Raji (cell line): ENCODE data around the gene PDCD1LG2.

Experiments
- POLR2A ChIP-seq: IDR thresholded peaks from 2 replicates; pipeline ENCODE4 v1.6.1; 2011; ENCODE audit warnings: low read depth, low read length, control low read depth; ENCODE audit not compliant: insufficient read depth

Gene PDCD1LG2

DNA sequence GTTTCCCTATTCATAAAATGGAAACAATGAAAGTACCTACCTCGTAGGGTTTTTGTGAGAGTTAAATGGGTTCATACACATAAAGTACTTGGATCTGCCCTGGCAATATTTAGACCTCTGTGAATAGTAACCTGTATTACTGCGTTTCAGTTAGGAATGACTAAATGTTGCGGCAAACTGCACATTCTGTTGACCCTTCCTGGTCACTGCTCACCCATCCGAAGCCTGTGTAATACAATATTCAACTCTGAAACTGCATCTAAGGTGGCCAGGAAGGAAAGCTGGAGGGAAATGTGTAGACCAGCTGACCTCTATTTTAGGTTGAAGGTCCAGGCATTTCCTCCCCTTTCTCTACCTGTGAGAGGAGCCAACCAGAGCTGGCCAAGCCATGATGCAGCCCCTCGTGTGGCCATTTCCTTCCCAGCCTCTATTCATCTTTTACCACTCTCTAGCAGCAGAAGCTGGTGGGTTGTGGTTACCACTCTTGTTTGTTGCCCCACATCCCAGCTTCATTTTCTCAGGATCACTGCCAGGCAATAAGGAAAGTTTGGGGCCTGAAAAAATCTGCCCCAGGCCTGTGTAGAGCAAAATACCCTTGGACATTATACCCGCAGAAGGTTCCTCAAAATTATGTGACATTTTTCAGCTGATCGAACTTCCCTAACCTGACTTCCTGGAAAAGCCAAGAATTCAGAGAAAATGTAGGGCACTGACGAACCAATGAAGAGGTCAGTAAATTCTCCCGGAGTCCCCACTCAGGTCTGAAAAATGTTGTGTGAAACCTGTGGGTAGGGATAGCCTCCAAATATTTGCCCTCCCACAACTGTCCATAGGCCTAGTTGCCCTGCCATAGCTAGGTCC lies 20.5 kb upstream of the PDCD1LG2 start:
- no peak for TF ChIP-seq POLR2A

DNA sequence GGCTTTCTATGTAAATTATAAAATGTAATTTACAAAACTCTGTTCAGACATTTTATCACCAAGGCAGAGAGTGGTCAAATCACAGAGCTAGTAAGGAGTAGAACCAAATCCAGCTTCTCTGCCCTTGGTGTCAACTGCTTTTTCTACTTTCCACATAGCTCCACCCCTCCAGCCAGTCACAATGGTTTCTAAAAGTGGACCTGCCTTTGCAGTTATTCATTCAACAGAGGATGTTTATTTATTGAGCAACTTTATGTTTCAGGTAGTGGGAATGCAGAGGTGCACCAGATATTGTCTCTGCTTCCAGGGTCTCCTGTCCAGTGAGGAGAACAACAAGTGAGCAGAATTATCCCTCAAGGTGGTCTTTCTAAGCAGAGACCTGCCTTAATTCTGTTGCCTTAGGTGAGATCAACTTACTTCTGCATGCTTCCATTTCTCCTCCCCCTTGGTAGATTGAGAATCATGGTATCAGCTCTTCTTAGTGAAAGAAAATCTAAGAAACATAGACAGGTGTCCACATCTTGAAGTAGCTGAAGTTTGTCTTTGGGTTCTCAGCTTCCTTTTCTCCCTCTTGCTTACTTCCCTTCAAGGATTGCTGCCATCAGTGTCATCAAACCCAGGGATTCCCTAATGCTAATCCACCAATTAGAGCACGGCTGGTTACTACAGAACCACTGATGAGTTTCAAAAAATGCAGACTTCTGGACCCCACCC lies 17.2 kb upstream of the PDCD1LG2 start:
- no peak for TF ChIP-seq POLR2A

DNA sequence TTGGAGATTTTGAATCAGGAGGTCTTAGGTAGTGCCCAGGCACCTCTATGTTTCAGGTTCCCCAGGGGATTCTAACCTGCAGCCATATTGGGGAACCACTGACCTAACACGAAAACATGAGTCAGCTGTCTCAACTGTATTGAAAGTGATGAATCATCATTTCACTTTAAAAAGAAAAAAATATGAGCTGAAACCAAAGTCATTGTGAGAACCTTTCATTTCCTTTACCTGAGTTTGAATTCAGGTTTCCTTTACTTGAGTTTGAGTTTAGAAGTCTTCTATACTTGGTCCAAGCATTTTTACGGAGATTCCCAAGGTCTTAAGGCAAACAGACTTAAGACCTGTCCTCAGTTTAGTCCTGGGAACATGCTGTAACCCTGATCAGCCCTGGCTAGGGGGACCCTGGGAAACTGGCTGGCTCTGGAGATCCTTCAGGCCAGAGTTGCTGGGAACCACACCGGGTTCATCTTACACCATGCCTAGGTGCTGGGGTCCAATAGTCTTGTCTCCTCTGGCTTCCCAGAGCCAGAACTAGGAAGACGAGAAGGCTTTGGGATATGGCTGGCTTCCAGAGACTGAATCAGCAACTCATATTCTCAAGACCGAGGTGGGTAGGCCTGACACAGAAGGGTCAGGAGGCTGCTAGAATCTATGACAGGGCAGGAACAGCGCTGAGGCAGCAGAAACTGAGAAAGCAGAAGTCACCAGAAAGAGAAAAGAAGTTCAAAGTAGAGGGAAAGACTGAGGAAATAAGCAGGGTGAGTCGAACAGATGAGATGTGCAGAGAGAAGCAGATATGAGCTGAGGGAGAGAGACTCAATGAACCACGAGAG lies 16.4 kb upstream of the PDCD1LG2 start:
- TF ChIP-seq POLR2A, result no peak

DNA sequence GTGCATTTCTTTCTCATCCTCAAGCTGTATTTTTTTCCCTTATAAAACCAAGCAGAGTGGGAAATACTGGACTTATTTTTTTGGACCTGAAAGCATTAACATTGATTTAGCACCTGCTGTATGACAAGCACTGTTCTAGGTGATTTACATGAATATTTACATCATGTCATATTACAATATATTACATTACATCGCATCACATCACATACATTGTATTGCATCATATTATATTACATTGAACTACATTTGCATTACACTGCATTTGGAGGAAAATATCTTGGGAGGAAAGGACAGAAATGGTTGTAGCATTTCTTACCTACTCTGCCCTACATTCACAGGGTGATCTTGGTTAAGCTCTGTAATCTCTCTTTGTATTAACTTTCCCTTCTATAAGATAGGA lies 11.2 kb upstream of the PDCD1LG2 start:
- no peak for TF ChIP-seq POLR2A

DNA sequence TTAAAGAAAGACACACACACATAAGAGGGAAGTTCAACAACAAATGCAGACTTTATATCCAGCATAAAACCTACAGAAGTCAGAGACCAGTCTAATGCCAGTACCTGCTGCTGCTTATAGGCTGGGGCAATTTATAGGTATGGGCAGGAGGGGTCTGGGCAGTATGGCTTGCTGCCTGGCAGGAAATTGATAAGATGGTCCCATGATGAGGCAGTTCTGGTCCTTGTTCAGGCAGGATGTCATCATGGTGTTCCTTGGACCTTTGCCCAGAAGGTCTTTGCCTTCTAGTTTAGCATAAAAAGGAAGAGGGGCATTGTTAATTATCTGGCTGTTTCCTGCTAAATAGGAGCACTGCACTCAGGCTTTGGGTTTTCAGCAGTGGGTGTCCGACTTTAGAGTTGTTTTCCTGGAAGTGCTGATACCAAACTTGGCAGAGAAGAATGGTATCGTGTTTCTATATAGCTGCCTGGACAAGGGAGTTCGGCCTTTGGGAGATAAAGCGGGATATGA lies 10.4 kb upstream of the PDCD1LG2 start:
- no peak for TF ChIP-seq POLR2A

DNA sequence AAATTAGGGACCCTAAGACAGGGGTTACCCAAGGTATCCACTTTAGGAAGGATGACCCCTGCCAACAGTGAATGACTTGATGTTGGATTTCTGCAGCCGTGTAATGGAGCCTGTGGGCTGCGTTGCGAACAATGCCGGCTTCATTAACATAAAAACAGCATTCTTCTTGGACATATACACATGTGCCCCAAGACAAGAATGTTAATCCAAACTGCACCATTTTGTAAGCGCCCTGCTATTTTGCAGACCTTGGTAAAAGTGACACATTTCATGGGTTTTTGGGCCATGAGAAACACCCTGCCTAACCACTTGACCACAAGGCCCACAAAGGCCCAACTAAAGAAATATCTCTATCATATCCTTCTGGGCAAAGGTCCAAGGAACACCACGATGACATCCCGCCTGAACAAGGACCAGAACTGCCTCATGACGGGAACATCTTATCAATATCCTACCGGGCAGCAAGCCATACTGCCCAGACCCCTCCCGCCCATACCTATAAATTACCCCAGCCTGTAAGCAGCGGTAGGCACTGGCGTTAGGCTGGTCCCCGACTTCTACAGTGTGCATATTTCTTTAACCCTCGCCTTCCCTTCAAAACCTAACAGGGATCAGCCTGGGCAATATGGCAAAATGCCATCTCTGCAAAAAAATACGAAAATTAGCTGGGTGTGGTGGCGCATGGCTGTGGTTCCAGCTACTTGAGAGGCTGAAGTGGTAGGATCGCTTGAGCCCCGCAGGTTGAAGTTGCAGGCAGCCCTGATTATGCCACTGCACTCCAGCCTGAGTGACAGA lies 9.7 kb upstream of the PDCD1LG2 start:
- no peak for TF ChIP-seq POLR2A

DNA sequence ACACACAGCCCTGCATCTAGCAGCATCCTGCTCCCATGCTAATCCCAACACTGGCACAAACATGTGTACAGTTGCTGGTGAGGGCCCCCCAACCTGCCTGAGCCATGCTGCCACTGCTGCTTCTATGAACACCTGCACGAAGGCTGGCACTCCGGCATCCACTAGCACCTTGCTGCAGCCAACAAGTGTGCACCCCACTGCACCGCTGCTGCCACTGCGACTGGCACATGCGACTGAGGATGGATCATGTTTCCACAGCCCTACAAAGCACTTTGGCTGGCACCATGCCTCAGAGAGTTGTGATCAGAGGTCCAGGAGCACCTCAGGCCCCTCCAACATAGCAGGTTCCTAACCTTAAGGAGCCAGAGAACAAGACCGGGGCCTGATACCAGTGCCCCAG lies 7.8 kb upstream of the PDCD1LG2 start:
- no peak for TF ChIP-seq POLR2A

DNA sequence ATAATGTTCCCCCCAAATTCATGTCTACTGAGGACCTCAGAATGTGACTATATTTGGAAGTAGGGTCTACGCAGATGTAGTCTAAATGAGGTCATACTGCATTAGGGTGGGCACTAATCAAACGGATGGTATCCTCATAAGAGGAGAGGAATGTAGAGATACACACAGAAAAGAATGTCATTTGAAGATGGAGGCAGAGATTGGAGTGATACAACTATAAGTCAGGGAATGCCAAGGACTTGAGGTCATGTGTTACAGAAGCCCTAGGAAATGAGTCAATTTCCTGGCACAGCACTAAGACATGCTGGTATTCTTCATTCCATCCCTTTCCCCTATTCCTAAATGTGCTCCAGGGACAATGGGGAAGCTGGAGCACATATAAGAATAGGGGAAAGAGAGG lies 758 bp upstream of the PDCD1LG2 start:
- TF ChIP-seq POLR2A, result no peak

DNA sequence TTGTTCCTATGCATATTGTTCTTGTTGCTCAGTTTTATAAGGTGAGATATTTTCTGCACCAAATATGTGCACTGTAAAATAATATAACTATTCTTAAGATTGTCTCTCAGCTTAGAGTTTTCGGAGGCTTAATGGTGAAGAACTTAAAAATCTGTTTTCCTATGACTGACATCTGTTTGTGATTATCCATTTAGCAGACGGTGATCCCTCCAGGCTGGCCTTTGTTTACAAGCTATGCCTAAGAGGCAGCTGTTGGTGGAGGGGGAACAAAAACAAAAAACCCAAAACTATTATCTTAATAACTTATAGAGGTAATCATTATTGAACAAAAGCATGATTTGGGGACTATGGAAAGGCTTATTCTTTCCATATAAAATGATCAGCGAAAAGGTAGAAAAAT lies 658 bp downstream of the PDCD1LG2 start:
- no peak for TF ChIP-seq POLR2A

DNA sequence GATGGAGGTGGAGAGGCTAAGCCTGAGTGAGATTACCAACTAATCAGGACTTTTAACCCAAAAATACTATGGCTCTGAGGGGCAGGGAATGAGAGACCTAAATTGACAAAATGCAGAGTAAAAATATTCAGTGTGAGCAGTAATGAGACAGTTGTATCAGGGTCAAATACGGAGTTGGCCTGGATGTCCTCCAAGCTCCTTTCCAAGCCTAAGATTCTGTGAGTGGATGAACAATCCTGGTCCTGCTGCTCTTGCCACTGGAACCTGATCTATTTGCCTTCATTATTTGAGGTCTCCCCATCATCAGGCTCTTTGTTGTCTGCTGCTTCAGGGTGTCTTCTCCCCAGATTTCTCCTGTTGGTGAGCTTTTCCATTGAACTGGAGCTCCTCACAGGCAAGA lies 1.1 kb downstream of the PDCD1LG2 start:
- TF ChIP-seq POLR2A, result no peak

DNA sequence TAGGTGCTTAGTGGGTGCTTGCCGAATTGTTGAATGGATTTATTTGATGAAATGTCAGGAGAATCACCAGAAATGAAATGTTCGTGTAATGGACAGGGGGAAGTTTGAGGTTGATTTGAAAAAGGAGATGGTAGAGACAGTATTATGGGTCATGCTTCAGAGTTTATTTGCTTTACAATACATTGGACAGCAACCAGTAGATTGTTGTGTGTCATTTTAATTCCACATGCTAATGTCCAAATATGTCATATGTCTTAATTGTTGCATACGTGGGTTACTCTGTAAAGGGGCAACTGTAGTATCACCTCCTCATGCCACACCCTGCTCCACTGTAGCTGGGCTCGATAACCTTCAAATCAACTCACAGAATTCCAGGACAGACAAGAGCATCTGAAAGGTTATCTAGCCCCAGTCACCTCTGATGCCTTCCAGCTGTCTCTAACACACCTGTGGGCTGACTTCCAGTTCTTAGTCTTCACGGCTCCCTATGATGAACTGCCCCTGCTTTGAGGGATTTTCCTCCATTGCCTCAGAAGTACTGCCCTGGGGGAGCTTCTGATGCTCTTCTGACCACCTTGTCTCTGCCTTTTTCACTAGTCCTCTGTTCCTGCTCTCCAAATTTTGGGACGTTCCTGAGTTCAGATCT lies 1.7 kb downstream of the PDCD1LG2 start:
- TF ChIP-seq POLR2A, result no peak

DNA sequence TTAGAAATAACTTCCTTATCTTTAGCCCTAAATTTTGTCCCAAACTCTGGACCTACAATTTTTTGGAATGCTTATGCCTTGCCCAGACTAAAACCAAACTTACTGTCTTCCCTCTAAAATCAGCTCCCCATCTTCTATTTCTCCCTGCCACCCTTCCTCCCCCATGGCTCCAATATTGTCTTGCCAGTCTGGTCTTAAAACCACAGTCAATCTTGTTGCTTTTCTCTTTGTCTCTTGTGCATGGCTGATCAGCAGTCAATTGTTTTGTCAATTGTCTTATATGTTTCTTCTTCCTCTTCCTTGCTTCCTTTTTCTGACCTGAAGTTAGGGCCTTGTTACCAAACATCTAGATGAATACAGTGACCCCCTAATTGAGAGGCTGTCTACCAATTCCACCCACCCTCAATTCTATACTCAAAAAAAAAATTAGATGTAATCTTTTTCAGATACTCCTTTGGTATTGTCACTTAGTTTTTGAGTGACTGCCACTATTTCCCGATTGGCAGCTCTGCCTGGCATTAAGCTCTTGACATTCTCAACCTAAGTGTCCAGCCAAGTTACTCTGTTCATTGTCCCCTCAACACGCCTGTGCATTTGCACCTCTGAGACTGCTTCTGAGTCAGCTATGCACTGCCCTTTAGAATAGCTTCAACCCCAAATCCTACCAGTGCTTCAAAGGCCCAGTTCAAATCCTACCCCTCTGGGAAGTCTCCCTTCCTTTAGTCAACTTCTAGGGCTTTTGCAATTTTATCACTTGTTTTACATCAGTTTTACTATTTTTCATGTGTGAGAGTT lies 2.5 kb downstream of the PDCD1LG2 start:
- TF ChIP-seq POLR2A, result no peak

DNA sequence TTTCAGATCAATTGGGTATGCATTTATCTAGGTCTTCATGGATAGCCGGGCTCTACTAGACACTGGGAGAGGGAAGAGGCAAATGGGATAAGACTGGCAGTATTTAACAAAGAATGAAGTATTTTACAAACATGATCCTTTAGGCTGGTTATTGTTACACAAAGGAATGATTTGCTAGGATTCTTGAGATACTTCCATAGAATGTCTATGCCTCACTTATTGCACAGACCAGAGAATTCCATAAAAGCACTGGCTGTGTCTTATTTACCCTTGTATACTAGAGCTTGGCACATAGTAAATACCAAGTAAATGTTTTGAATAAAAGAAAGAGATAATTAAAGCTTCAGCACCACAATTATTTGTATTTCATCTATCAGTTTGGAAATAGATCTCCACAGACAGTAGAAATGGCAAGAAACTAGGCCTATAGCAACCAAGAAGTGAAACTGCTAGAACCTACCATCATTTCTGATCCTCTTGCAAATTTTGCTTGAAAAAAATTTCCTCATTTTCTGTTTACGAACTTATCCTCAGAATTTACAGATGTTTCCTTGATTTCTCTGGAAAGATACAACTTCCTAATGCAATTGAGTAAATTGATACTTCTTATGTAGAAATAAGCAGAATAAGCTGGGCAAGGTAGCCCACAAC lies 3.8 kb downstream of the PDCD1LG2 start:
- TF ChIP-seq POLR2A, result no peak
